DND-41 (cell line): ENCODE results near the gene MTA2.

ENCODE experiments used
- EZH2 ChIP-seq: IDR thresholded peaks from 3 replicates; pipeline ENCODE4 v1.6.1; 2012; ENCODE audit warnings: borderline replicate concordance, low read depth, mild to moderate bottlenecking, moderate library complexity, low read length, inconsistent platforms; ENCODE audit not compliant: severe bottlenecking
- TF ChIP-seq, protein P1 (sequence below): IDR thresholded peaks from 2 replicates; pipeline ENCODE4 v1.5.1; 2012; ENCODE audit warnings: borderline replicate concordance, low read length, moderate library complexity, mild to moderate bottlenecking; ENCODE audit not compliant: poor library complexity, severe bottlenecking; ENCODE audit errors: extremely low read depth

DNA sequence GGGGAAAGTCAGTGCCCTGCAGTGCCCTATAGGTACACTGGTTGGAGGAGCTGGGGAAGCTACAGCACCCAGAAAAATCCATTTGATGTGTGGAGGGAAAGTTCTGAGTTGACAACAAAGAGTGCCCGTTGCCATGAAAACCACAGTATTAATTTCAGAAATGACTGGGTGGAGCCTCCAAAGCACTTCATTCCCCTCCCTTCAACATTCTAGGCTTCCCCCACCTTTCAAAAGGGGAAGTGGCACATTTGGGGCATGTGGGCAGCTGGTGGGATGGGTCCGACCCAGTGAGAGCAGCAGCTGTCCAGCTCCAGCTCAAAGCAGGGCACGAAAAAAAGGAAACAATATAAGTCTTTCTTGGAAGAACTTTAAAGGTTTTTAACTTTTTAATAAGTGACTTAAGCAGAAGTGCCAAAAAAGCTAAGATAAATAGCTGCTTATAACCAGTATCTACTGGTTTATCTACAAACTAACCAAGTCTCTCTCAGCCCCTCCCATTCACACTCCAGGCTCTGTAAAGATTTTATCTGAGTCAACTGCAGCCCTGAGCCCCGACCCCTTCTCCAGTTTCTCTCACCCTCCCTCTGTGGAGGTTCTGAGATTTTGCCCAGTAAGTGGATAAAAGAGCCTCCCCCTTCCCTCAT, 46.1 kb downstream of the MTA2 start:
- TF ChIP-seq, protein P1, sequence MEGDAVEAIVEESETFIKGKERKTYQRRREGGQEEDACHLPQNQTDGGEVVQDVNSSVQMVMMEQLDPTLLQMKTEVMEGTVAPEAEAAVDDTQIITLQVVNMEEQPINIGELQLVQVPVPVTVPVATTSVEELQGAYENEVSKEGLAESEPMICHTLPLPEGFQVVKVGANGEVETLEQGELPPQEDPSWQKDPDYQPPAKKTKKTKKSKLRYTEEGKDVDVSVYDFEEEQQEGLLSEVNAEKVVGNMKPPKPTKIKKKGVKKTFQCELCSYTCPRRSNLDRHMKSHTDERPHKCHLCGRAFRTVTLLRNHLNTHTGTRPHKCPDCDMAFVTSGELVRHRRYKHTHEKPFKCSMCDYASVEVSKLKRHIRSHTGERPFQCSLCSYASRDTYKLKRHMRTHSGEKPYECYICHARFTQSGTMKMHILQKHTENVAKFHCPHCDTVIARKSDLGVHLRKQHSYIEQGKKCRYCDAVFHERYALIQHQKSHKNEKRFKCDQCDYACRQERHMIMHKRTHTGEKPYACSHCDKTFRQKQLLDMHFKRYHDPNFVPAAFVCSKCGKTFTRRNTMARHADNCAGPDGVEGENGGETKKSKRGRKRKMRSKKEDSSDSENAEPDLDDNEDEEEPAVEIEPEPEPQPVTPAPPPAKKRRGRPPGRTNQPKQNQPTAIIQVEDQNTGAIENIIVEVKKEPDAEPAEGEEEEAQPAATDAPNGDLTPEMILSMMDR: no peak
- TF ChIP-seq EZH2: no peak
